Measurements from ENCODE around the gene ASTN2.

Gene ASTN2

DNA sequence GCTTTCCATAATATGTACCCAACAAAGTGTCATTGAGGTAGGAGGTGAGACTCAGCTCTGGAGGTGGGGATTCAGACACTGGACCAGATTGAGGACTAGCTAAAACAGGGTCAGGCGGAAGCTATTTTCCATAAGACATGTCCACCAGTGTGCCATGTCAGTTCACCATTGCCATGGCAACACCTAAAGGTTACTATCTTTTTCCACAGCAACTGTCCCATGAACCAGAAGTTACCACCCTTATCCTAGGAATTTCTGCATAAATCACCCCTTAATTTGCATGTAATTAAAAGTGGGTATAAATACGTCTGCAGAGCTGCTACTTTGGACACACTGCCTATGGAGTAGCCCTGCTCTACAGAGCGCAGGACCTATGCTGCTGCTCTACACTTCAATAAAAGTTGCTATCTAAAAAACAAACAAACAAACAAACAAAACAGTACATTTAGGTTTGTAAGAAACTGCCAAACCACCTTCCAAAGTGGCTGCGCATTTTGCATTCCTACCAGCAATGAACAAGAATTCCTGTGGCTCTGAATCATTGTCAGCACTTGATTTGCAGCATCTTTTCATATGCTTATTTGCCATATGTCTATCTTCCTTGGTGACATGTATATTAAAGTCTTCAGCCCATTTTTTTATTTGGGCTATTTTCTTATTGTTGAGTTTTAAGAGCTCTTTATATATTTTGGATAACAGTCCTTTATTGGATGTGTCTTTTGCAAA, 745.7 kb downstream of the ASTN2 start:
- Histone ChIP-seq H3K27ac (ENCODE audit: low read length) (no peak overlapping the region), H3K4me1 (ENCODE audit: low read length) (no peaks in the 10 kb centered on the region), H3K4me2 (ENCODE audit: low read depth, low read length) (no peak overlapping the region), H3K4me3 (ENCODE audit: low read length) (no peak overlapping the region), H3K79me2 (ENCODE audit: low read length) (no peaks in the 10 kb centered on the region), H3K9ac (ENCODE audit: low read length) (no peak overlapping the region), H3F3A (ENCODE audit: insufficient read depth, low read length) (no peaks in the 10 kb centered on the region), H3K9me2 (replicated peaks; ENCODE audit: insufficient read depth, low read length) (no peaks in the 10 kb centered on the region), H3K9me3 (replicated peaks; ENCODE audit: insufficient read depth, low read length) (no peaks in the 10 kb centered on the region), H3K36me3 (replicated peaks; ENCODE audit: insufficient read depth, low read length) (no peaks in the 10 kb centered on the region), H4K20me1 (ENCODE audit: insufficient read depth, low read length) (no peaks in the 10 kb centered on the region), H3K27me3 (replicated peaks; ENCODE audit: insufficient read depth, low read length) (no peaks in the 10 kb centered on the region), H2AFZ (ENCODE audit: low read length) (no peak overlapping the region)
- TF ChIP-seq EZH2phosphoT487 (IDR thresholded peaks at IDR 0.05; ENCODE audit: low read length) (no peak), EZH2 (optimal IDR thresholded peaks at IDR 0.05; ENCODE audit: low read depth, low read length) (no peak)
- TF ChIP-seq, protein P1, sequence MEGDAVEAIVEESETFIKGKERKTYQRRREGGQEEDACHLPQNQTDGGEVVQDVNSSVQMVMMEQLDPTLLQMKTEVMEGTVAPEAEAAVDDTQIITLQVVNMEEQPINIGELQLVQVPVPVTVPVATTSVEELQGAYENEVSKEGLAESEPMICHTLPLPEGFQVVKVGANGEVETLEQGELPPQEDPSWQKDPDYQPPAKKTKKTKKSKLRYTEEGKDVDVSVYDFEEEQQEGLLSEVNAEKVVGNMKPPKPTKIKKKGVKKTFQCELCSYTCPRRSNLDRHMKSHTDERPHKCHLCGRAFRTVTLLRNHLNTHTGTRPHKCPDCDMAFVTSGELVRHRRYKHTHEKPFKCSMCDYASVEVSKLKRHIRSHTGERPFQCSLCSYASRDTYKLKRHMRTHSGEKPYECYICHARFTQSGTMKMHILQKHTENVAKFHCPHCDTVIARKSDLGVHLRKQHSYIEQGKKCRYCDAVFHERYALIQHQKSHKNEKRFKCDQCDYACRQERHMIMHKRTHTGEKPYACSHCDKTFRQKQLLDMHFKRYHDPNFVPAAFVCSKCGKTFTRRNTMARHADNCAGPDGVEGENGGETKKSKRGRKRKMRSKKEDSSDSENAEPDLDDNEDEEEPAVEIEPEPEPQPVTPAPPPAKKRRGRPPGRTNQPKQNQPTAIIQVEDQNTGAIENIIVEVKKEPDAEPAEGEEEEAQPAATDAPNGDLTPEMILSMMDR (IDR thresholded peaks at IDR 0.05; ENCODE audit: low read length) = no peak
- no peak for DNase-seq

DNA sequence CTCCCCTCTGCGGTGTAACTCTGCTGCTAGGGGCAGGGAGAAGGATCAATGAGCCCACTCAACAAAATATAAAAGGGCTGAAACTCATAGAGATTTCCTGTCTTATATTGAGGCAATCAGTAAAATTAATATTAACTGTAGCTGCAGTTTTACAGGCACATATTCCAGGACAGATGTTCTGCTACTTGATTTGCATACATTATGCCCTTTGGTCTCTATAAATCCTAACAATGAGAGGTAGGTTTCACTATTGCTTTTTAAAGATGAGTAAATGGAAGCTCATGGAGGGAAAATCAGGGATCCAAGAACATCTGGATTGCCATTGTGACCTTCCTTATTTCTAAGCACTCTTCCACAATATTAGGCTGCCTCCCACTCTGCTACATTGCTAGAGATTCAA, 751.3 kb downstream of the ASTN2 start:
- Histone ChIP-seq H3K36me3 (replicated peaks; ENCODE audit: insufficient read depth, low read length) (no peaks in the 10 kb centered on the region), H3K27ac (ENCODE audit: low read length) (no peak overlapping the region), H3K4me3 (ENCODE audit: low read length) (no peak overlapping the region), H2AFZ (ENCODE audit: low read length) (no peak overlapping the region), H3K9me2 (replicated peaks; ENCODE audit: insufficient read depth, low read length) (no peaks in the 10 kb centered on the region), H3K27me3 (replicated peaks; ENCODE audit: insufficient read depth, low read length) (no peaks in the 10 kb centered on the region), H3K79me2 (ENCODE audit: low read length) (no peaks in the 10 kb centered on the region), H3K9ac (ENCODE audit: low read length) (no peak overlapping the region), H3K9me3 (replicated peaks; ENCODE audit: insufficient read depth, low read length) (no peaks in the 10 kb centered on the region), H3K4me2 (ENCODE audit: low read depth, low read length) (no peak overlapping the region), H4K20me1 (ENCODE audit: insufficient read depth, low read length) (no peaks in the 10 kb centered on the region), H3K4me1 (ENCODE audit: low read length) (no peaks in the 10 kb centered on the region), H3F3A (ENCODE audit: insufficient read depth, low read length) (no peaks in the 10 kb centered on the region)
- no peak for DNase-seq
- TF ChIP-seq, protein P1 (IDR thresholded peaks at IDR 0.05; ENCODE audit: low read length) = no peak
- TF ChIP-seq EZH2 (optimal IDR thresholded peaks at IDR 0.05; ENCODE audit: low read depth, low read length) (no peak), EZH2phosphoT487 (IDR thresholded peaks at IDR 0.05; ENCODE audit: low read length) (no peak)

DNA sequence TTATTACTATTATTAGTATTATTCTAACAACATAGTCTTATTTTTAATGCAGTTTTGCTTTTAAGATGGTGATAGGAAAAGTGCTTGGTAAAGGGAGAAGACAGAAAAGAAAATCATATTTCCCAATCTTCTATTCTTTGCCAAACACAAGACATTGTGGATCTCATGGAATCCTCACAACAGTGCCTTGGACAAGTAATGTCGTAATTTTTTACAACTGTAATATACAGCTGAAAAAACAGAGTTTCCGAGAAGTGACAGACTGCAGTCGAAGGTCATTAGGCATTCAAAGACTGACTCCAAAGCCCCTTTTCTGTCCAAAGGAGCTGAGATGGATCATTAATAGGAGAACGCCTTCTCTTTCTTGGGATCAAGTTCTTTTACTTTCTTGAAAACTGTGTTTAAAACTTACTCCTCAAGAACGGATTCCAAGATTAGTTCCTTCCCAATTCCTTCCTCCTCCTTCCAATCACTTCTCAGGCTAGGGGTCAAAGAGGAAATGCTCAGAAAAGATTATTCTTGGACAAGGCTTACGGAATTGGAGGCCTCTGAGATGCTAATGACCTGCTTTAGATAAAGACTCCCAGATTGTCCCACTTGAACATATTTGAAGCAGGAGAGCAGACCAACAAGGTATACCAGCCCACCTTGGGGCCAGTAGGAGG, 752.1 kb downstream of the ASTN2 start:
- Histone ChIP-seq H2AFZ (ENCODE audit: low read length) (no peak overlapping the region), H3K27me3 (replicated peaks; ENCODE audit: insufficient read depth, low read length) (no peaks in the 10 kb centered on the region), H3K4me2 (ENCODE audit: low read depth, low read length) (no peak overlapping the region), H3K4me1 (ENCODE audit: low read length) (no peaks in the 10 kb centered on the region), H3K4me3 (ENCODE audit: low read length) (no peak overlapping the region), H4K20me1 (ENCODE audit: insufficient read depth, low read length) (no peaks in the 10 kb centered on the region), H3K27ac (ENCODE audit: low read length) (no peak overlapping the region), H3K79me2 (ENCODE audit: low read length) (no peaks in the 10 kb centered on the region), H3F3A (ENCODE audit: insufficient read depth, low read length) (no peaks in the 10 kb centered on the region), H3K9me3 (replicated peaks; ENCODE audit: insufficient read depth, low read length) (no peaks in the 10 kb centered on the region), H3K36me3 (replicated peaks; ENCODE audit: insufficient read depth, low read length) (no peaks in the 10 kb centered on the region), H3K9me2 (replicated peaks; ENCODE audit: insufficient read depth, low read length) (no peaks in the 10 kb centered on the region), H3K9ac (ENCODE audit: low read length) (no peak overlapping the region)
- no peak for DNase-seq
- no peak for TF ChIP-seq EZH2phosphoT487 (IDR thresholded peaks at IDR 0.05; ENCODE audit: low read length)
- no peak for TF ChIP-seq EZH2 (optimal IDR thresholded peaks at IDR 0.05; ENCODE audit: low read depth, low read length)
- TF ChIP-seq, protein P1 (IDR thresholded peaks at IDR 0.05; ENCODE audit: low read length) = no peak

Measured in MM.1S (cell line).